Measurements from ENCODE around the gene ZNF804B.

DNA sequence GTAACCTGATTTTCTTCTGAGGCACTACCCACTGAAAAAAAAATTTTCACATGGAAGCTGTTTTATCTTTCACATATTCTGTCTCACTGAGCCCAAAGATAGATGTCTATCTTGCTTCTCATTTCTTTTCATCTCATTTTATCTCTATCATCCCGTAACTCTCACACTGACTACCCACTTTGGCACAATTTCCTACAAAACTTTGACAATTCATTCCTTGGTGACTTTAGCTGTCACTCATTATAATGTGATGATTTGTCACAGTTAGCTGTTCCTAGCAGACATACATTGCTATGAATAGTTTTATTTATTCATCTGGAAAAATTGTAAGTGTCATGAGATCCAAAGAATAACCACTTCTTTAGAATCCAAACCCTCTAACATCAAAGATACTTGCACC is 625.9 kb downstream of the ZNF804B start:
- TF ChIP-seq, protein P1, sequence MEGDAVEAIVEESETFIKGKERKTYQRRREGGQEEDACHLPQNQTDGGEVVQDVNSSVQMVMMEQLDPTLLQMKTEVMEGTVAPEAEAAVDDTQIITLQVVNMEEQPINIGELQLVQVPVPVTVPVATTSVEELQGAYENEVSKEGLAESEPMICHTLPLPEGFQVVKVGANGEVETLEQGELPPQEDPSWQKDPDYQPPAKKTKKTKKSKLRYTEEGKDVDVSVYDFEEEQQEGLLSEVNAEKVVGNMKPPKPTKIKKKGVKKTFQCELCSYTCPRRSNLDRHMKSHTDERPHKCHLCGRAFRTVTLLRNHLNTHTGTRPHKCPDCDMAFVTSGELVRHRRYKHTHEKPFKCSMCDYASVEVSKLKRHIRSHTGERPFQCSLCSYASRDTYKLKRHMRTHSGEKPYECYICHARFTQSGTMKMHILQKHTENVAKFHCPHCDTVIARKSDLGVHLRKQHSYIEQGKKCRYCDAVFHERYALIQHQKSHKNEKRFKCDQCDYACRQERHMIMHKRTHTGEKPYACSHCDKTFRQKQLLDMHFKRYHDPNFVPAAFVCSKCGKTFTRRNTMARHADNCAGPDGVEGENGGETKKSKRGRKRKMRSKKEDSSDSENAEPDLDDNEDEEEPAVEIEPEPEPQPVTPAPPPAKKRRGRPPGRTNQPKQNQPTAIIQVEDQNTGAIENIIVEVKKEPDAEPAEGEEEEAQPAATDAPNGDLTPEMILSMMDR (IDR thresholded peaks at IDR 0.05) = no peak
- no peak for TF ChIP-seq ZFX (IDR thresholded peaks at IDR 0.05; ENCODE audit: borderline replicate concordance)

Data from 22Rv1 (cell line).